Left forelimb (tissue), 1 donor: ENCODE measurements around the gene TNS1.
A peak's percentile ranks its signal among the peaks of the same experiment; 100 is the strongest.

Experiments
- DNase-seq: peaks from one replicate; pipeline ENCODE4 v3.0.0-alpha.2; 2018; ENCODE audit warnings: low spot score

TNS1 gene

DNA sequence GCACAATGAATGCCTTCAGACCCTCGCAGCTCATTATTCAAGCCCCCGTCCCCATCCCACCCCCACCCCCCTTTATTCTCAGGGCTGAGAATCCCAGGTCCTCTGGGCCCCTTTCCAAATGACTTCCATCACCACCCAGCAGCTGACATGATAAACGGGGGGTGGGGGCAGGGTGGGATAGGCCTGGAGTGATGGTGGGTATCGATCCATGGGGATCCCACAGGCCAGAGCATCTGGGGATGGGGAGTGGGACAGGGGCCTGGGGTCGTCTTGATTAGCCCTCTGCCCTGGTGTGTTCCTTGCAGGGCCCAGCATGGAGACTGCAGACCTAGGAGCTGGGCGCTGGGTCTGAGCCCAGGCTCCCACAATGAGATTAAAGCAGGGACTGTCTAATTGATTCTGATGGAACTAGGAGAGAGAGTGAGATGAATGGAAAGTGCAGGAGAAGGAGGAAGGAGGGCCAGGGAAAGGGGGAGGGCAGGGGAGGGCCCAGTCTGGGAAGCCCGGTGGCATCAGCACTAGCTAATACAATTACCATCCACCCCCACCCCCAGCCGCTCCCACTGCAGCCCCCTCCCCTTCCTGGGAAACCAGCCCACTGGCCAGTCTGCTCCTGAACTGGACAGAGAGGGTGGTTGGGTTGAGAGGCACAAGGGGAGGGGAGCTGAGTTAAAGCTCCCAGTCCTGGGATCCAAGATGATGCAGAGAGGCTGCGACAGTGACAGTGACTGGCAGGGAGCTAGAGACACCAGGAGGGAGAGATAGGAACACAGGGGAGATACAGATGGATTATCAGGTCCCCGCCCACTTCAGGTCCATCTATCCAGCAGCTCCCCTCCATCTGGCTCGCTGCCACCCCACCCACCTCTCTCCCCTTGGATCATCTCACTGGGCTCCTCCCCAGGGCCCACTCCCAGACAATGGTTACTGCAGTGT lies 13.1 kb upstream of the TNS1 start:
- DNase-seq, result no peak

DNA sequence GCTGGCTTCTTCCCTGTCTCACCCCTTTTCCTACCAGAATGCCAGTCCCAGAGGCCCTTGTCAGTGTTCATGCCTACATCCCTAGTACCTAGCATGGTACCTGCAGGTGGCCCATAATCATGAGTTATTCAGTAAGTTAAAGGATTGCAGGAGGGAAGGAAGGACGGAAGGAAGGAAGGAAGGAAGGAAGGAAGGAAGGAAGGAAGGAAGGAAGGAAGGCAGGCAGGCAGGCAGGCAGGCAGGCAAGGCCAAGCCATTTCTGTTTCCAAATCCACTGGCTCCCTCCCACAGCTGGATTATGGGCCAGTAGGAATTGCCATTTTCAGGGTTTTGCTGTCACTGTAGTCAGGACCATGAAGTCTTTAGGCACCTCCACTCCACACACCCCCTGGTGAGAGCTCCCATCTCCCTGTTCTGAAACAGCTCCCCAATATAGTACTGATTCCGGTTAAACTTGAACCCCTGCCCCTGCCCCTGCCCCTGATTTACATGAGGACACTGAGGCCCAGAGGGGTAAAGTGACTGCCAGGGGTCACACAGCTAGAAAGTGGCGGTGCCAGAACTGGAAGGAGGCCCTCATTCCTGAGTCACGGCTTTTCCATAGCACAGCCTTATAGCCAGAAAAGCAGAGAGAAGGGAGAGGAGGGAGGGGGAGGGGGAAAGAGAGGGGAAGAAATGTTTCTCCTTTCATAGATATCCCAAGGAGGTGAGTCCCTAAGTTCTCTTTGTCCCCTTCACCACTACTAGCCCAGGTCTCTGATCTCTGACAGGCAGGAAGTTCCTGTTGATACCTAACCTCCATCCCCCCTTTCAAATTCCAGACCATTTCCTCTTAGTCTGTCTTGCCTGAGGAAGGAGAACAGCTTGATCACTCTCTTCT lies 12.2 kb upstream of the TNS1 start:
- no peak for DNase-seq

DNA sequence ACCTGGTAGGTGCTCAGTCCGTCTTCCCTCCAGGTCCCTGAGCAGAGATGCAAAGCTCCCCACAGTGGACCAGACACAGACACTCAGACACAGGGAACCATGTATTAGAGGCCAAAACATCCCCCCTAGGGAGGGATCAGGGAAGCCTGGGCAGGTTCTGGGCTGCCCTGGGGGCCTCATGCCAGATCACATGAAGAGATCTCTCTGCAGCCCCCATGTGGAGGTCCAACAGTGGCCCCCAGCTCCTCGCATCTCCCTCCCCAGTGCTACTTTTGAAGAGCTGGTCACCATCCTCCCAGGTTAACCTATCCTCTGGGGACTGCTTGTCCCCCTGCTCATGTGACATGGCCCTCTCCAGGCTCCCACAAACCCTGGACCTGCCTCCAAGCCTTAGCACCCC lies 10.5 kb upstream of the TNS1 start:
- DNase-seq, result no peak

DNA sequence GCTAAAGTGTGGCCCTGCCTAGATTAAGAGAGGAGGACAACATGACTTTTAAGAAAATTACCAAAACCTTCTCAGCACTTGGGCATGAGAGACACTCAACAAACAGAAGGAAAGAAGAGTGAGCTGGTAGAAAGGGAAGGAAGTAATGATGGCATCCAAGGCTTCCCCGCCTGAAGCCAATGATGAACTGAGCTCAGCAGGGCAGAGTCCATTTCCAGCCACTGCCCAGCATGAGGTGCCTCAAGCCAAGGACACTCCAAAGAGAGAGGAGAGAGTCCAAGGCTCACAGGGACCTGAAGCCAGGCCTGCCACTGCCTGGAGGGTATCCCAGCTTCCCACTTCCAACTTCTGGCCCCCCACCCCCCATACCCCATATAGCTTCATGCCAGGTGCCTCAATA lies 9.5 kb upstream of the TNS1 start:
- DNase-seq, result no peak

DNA sequence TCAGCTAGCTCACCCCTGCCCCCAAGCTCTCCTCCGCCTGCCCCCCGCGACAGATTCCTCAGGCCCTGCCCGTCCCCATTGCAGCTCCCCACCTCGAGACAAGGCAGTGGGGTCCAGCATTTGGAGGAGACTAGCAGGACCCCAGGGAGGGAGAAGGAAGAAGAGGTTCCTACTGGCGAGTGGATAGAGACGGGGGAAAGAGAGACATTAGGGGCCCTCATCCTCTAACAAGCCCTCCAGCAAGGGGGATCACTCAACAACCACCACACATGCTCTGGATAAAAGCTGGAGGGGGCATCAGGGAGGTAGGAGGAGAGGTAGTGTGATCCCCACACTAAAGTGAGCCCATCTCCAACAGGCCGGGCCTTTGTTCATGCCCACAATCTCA lies 8.9 kb upstream of the TNS1 start:
- no peak for DNase-seq

DNA sequence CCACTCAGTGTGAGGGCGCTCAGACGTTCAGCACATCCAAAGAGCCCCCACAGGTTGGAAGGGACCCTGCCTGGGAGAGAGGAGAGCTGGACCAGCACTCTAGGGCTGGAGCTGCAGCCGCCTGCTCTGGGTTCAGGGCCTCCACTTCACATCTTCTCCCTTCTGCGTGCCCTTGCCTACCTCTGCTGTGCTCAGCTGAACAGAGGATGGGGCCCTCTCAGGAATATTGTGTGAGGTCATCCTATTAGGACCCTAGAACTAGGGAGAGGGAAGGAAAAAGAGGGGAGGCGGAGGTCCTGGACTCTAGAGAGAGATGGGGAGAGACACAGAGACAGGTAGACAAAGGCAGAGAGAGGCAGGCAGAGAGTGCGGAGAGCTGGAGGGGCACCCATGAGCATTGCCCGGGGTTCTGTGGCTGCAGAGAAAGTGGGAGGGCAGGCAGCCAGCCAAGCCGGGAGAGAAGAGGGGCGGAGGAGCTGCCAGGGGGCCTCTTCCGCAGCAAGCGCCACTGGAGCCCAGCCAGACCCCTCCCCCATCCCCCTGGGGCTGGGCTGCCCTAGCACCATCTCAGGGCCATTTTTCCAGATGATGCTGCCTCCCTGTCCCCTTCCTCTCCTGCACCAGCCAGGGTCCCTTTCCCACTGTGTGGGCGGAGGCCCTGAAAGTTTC lies 8.3 kb upstream of the TNS1 start:
- no peak for DNase-seq

DNA sequence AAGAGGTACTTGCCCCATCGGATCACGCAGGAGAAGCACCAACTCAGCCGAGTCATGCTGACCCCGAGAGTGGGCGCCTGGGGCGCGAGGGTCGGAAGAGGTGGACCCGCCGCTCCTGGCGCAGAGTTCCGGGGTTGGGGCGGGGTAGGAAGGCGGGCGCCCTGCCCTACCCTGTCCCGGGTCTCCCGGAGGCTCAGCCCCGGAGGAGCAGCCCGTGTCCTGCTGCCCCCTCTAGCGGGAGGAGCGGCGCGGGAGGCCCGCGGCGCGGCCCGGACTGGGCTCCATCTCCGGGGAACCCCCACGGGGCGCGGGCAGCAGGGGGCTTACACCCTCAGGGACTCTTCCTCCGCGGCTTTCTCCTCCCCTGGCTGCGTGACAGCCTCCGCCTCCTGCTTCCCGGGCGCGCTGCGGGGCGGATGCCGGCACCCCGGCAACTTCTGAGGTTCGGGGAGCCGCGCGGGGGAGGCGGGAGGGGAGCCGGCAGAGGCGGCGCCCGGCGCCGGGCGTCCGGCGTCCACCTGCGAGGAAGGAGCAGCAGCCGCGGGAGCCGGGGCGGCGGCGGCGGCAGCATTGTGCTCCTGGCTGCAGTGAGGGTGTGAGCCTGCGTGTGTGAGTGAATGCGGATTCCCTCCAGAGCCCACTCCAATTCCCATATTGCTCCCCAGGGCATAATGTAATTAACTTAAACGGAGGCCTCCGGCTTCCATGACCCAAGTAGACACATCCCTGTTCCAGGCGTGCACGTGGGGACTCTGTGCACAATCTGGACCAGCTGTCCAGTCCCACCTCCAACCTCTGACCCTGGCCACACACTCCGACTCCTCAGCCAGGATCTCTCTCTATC lies 7.6 kb upstream of the TNS1 start:
- no peak for DNase-seq

DNA sequence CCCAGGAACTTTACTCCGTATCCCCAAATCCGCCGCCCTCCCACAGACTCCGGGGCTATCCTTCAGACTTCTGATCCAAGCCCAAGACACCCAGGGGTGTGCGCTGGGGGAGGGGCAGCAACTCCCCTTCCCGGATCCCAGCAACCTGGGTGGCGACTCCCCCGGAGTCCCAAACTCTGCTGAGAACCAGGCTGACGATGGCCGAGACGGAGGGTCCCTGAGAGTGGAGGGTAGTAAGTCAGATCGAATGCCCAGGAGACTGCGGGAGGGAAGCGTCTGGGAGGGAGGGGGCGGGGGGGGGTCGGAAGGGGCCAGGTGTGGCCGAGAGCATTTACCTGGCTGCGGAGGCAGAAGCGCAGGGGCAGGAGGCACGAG lies 7.0 kb upstream of the TNS1 start:
- DNase-seq, result no peak

DNA sequence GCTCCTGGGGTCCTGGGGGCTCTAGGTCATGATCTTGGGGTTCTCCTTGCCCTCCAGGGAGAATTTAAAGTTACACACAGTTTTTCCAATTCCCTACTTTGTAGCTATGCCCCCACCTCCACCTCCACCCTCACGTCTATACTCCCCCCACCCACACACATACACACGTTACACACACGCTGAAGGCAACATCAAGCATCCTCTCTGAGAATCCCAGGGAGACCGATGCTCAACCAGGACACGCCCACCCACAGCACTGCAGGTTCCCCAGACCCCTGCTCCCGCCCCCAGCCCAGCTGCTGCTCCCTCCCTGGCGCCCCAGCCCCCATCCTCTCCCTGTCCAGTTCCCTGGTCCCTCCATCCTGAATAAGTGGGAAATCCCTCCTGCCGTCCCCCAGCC lies 6.4 kb upstream of the TNS1 start:
- no peak for DNase-seq

DNA sequence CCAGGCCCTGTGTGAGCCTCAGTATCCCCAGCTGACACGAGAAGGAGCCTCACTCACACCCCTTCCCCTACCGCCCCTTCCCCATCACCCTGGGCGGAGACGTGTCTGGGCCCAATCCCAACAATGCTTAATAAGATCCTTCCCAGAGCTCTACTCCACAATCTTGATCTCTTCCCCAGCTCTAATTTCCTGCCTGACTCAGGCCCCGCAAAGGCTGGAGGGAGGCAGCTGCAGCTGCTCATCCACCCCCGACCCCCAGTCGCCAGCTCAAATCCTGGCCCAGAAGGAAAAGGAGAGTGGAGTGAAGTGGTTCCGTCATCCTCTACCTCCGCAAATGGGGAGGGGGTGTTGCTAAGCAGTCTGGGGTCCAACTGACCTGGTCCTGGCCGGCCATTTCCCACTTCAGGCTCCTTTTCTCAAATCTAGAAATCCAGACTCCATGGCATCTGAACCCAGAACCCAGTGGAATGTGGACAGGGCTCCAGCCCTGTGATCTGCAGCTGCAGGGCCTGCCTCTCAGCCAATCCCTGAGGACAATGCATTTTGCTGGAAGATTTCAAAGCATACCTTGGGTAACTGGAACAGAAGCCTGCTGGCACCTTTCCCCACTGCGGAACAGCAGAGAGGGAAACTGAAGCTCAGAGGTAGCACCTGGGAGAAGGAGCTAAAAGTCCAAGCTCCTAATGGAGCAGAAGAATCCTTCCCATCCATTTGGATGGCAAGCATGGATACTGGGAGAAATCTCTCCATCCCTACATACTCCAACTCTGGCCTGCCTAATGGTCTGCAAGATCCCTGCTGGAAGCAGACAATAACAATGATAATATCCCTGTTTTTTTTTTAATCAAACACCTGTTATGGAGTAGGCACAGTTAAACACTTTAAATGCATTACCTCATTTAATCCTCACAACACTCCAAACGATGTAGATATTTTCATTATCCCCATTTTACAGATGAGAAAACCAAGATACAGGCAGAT lies 5.6 kb upstream of the TNS1 start:
- DNase-seq, result no peak

DNA sequence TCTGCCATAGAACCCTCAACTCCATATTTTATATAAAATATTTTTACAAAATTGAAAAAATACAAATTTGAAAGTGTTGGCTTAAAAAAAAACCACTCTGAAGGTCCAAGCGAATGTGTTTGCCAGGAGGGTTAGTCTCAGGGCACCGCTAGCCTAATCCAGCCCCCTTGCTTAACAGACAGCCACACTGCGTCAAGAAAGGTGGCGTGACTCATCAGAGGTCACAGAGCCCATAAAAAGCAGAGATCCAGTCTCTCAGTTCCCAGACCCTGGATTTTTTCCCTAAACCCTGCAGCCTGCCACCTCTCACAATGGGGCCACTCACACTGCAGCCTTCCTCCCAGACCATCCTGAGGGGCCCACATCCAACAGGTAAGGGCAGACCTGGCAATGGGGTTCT lies 3.9 kb upstream of the TNS1 start:
- DNase-seq, result no peak

DNA sequence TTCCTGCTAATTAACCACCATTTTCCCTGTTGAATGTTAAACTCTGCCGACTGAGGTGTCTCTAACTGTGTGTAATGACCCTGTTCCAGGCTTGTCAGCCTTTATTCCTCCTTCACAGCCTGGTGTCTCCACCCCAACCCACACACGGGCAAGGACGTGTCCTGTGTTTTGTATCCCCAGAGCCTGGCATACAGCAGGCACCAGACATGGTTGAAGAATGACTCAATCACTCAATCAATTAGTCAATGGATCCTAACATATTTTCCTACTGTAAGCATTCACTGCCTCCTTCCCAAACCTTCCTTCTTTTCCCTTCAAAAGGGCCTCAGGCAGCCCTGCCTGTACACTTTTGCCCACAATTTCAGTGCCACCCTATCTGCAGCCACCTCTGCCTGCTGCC lies 2.7 kb upstream of the TNS1 start:
- DNase-seq, result no peak

DNA sequence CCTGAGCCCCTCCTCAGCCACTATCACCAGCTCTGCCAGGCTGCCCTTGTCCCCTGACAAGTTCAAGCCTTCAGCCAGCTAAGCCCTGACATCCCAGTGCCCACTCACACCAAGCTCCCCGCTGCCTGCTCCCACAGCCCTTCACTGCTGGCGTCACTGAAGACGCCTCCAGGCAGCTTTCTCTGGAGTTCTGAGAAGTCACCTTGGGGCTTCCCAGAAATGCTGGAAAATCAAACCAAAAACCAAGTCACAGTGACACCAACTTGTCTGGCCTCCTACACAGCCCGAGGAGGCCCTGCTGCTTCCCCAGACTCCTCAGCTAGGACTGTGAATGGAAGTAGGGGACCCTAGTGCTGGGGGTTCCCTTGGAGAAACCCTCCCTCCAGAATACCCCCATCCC lies 2.2 kb upstream of the TNS1 start:
- no peak for DNase-seq

DNA sequence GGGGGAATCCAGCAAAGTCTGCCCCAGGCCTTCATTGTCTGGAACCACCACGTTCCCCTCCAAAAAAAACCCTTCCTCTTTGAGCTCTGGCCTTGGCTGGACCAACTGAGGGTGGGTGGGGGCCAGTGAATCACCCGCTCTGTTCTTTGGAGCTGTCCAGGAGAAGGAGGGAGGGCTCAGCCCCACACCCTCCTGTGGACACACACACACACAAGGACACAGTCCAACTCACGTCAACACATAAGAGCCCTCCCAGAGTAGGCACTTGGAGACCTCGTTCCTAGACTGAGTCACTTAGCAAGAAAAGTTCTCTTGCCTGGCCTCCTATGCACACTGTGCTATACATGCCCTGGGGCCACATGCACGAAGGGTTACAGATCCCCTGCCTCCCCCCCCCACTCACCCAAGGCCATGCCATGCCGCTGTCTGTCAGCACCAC lies 1.2 kb upstream of the TNS1 start:
- peak; percentile 79 for DNase-seq

DNA sequence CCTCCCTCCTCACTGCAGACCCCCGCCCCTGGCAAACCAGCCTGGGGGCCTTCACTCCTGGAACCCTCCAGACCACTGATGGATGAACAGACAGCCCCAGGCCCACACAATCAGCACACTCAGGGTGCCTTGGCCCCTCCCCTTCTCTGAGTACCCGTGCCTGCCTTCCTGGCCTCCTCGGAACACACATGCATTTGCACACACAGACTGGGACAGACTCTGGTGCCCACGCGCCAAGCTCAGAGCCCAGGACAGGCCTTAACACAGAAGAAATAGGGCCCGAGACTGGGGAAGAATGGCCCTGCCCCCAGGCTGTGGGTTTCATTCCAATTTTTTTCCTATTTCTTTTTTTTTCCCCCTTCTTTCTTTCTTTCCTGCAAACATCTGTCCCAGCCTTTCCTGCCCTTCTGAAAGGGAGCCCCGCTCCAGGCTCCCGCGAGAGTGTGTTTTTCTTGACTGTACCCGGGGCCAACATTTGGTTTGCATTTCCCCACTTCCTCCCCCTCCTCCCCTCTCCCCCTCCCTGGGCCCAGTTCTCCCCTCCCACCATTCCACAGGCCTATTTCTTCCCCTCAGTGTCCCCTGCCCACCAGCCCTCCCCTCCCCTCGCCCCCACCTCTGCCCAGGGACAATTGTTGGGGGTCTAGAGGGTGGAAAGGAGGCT lies 618 bp upstream of the TNS1 start:
- DNase-seq, result peak; percentile 85

DNA sequence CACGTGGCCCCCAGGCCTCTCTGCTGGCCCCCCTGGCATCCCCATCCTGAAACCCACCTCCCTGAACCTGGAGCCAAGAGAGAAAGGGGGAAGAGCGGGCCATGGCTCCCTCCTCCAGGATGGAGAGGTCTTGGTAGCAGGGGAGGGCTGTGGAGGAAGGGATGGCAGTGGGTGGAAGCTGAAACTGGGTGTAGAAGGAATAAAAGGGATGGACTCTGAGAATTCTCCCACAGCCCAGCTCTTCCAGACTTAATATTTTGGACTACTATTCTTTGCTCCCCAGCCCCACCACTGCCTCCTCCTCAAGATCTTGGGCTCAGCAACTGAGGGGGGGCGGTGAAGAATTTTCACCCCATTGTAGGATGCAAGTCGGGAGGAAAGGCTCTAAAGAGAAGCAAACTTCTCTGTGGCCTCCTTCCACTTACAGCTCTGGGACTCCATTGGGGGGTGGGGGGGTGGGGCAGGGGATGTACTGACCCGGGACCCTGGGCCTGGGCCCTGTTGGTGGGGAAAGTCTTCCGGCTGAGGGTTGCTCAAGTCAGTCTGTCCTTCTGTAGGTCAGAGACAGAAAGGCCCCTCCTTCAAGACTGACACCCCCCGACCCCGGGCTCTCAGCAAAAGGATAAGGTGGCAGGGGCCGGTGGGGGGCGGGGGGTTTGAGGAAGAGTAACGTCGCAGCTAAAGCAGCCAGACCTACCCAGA lies 501 bp downstream of the TNS1 start:
- no peak for DNase-seq

DNA sequence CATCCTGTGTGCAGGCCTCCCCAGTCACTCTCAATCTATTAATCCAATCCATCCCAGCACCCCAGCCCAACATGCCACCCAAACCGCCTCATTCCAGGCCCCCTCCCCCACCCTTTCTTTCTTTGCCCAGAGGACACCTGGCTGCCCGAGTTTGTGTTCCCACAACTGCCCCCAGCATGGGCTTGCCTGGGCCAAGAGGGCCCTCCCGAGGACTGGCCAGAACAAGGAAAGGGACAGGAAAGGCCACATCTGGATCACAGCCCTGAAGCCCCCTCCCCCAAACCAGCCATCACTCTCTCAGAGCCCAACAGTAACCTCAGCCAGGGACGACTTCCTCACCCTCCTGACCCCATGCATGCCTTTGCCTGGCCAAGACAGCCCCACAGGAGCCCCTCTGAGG lies 1.2 kb downstream of the TNS1 start:
- no peak for DNase-seq

DNA sequence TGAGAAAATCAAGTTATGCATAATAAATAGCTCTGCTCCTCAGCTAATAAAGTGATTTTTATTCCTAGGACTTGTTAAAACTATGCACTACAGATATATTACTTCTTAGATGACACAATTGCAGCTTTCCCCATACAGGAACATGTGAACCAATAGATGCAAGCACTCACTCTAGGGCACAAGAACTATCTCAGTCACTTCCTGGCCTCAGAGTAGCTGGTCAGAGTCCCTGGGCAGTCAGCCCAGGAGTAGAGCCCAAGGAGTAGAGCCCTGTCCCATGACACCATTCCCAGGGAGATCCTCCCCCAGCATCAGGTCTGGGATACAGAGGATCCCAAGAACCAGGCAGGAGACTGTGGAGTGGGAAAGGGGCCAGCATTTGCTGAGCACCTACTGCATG lies 2.7 kb downstream of the TNS1 start:
- no peak for DNase-seq

DNA sequence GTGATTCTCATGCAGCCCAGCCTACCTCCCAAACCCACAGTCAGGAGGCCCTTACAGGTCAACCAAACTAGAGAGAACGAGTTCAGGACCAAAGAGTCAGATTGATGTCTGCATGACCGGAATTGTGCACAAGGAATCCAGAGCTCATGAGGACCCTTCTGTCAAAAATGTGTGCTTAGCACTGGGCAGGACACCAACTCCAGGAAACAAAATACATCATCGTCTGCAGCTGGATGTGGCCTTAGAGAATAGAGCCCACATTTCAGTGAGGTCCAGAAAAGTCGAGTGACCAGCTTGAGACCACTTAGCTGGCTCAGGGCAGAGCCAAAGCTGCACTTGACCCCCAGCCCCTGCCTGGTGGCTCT lies 3.2 kb downstream of the TNS1 start:
- no peak for DNase-seq
